Measurements from ENCODE around the gene BMI1.

GRCh38 chr10:22365233-22365632, 44.3 kb downstream of the BMI1 start:
- TF ChIP-seq, protein P1, sequence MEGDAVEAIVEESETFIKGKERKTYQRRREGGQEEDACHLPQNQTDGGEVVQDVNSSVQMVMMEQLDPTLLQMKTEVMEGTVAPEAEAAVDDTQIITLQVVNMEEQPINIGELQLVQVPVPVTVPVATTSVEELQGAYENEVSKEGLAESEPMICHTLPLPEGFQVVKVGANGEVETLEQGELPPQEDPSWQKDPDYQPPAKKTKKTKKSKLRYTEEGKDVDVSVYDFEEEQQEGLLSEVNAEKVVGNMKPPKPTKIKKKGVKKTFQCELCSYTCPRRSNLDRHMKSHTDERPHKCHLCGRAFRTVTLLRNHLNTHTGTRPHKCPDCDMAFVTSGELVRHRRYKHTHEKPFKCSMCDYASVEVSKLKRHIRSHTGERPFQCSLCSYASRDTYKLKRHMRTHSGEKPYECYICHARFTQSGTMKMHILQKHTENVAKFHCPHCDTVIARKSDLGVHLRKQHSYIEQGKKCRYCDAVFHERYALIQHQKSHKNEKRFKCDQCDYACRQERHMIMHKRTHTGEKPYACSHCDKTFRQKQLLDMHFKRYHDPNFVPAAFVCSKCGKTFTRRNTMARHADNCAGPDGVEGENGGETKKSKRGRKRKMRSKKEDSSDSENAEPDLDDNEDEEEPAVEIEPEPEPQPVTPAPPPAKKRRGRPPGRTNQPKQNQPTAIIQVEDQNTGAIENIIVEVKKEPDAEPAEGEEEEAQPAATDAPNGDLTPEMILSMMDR (IDR thresholded peaks at IDR 0.05; ENCODE audit: borderline replicate concordance, extremely low read depth, low read length, poor library complexity, severe bottlenecking) = no peak
- no peak for TF ChIP-seq EZH2 (IDR thresholded peaks at IDR 0.05; ENCODE audit: borderline replicate concordance, low read depth, low read length, severe bottlenecking)

All from DND-41 (cell line).